ENCODE data around the gene KLHL30.

The KLHL30 gene

GRCh38 chr2:238123218-238123971, 15.1 kb upstream of the KLHL30 start:
- TF ChIP-seq CTCF (conservative IDR thresholded peaks at IDR 0.05; ENCODE audit: low read depth, low read length), result no peak
- H3K4me3 ChIP-seq (ENCODE audit: low read depth, low read length), result no peak overlapping the region
- DNase-seq (ENCODE audit: low read depth), result no peak

GRCh38 chr2:238123991-238124470, 14.4 kb upstream of the KLHL30 start:
- no peak for TF ChIP-seq CTCF (conservative IDR thresholded peaks at IDR 0.05; ENCODE audit: low read depth, low read length)
- no peak for DNase-seq (ENCODE audit: low read depth)
- no peak overlapping the region for H3K4me3 ChIP-seq (ENCODE audit: low read depth, low read length)

- no peak overlapping the region for H3K4me3 ChIP-seq (ENCODE audit: low read depth, low read length)
- no peak for DNase-seq (ENCODE audit: low read depth)
- TF ChIP-seq CTCF (conservative IDR thresholded peaks at IDR 0.05; ENCODE audit: low read depth, low read length), result no peak
These were observed 13.9 kb upstream of the KLHL30 start for GRCh38 chr2:238124488-238125126.

- no peak for DNase-seq (ENCODE audit: low read depth)
- H3K4me3 ChIP-seq (ENCODE audit: low read depth, low read length), result no peak overlapping the region
- TF ChIP-seq CTCF (conservative IDR thresholded peaks at IDR 0.05; ENCODE audit: low read depth, low read length), result no peak
These were observed 13.2 kb upstream of the KLHL30 start for GRCh38 chr2:238125127-238125885.

- no peak for TF ChIP-seq CTCF (conservative IDR thresholded peaks at IDR 0.05; ENCODE audit: low read depth, low read length)
- DNase-seq (ENCODE audit: low read depth), result no peak
- no peak overlapping the region for H3K4me3 ChIP-seq (ENCODE audit: low read depth, low read length)
These were observed 12.1 kb upstream of the KLHL30 start for GRCh38 chr2:238126338-238126737.

GRCh38 chr2:238126775-238127164, 11.7 kb upstream of the KLHL30 start:
- H3K4me3 ChIP-seq (ENCODE audit: low read depth, low read length), result no peak overlapping the region
- no peak for TF ChIP-seq CTCF (conservative IDR thresholded peaks at IDR 0.05; ENCODE audit: low read depth, low read length)
- DNase-seq (ENCODE audit: low read depth), result no peak

Measured in choroid plexus epithelial cell (primary cell).